OCI-LY1 (cell line): Measurements from ENCODE around the gene PLEKHG3.

ENCODE experiments used
- H2AFZ ChIP-seq: fragments of 200-600 bp; sonication (generic), shearing (Covaris generic); 2 replicates; pipeline ENCODE4 v1.6.0; 2014; ENCODE audit warnings: antibody characterized with exemption, mild to moderate bottlenecking, low read length
- H3F3A ChIP-seq: fragments of 200-600 bp; sonication (generic), shearing (Covaris generic); 2 replicates; pipeline ENCODE4 v1.6.0; 2014; ENCODE audit warnings: mild to moderate bottlenecking, antibody characterized with exemption, low read length, moderate library complexity; ENCODE audit not compliant: insufficient read depth
- H3K27ac ChIP-seq: fragments of 200-600 bp; sonication (generic); 2 replicates; pipeline ENCODE4 v1.5.1; 2014; ENCODE audit warnings: low read length, mixed run types, mild to moderate bottlenecking, low read depth; ENCODE audit not compliant: poor library complexity, severe bottlenecking
- H3K27me3 ChIP-seq: fragments of 200-600 bp; sonication (generic); 2 replicates; pipeline ENCODE4 v1.6.0; 2014; ENCODE audit warnings: antibody characterized with exemption, mild to moderate bottlenecking, low read length, moderate library complexity; ENCODE audit not compliant: insufficient read depth
- H3K36me3 ChIP-seq: fragments of 200-600 bp; sonication (generic); 2 replicates; pipeline ENCODE4 v1.6.1; 2014; ENCODE audit warnings: mild to moderate bottlenecking, antibody characterized with exemption, low read length, moderate library complexity, mixed read lengths; ENCODE audit not compliant: insufficient read depth
- H3K4me1 ChIP-seq: fragments of 200-600 bp; sonication (generic); 2 replicates; pipeline ENCODE4 v1.5.1; 2014; ENCODE audit warnings: mild to moderate bottlenecking, low read length, moderate library complexity; ENCODE audit not compliant: insufficient read depth, severe bottlenecking
- H3K4me2 ChIP-seq: fragments of 200-600 bp; sonication (generic), shearing (Covaris generic); 2 replicates; pipeline ENCODE4 v1.6.1; 2014; ENCODE audit warnings: low read length
- H3K4me3 ChIP-seq: fragments of 200-600 bp; sonication (generic); 2 replicates; pipeline ENCODE4 v1.5.1; 2014; ENCODE audit warnings: low read length, low read depth, mild to moderate bottlenecking, mixed read lengths; ENCODE audit not compliant: poor library complexity, severe bottlenecking
- H3K79me2 ChIP-seq: fragments of 200-600 bp; shearing (Covaris generic); 2 replicates; pipeline ENCODE4 v1.6.1; 2016; ENCODE audit warnings: mixed run types, low read length, mixed read lengths; ENCODE audit not compliant: insufficient read depth
- H3K9ac ChIP-seq: fragments of 200-600 bp; sonication (generic), shearing (Covaris generic); 2 replicates; pipeline ENCODE4 v1.6.1; 2014; ENCODE audit warnings: mild to moderate bottlenecking, low read length, mixed read lengths
- H3K9me2 ChIP-seq: fragments of 200-600 bp; sonication (generic), shearing (Covaris generic); 2 replicates; pipeline ENCODE4 v1.6.1; 2014; ENCODE audit warnings: low read depth, mild to moderate bottlenecking, low read length, mixed read lengths
- H3K9me3 ChIP-seq: fragments of 200-600 bp; shearing (Covaris generic); 2 replicates; pipeline ENCODE4 v1.6.1; 2014; ENCODE audit warnings: low read length, mixed read lengths
- H4K20me1 ChIP-seq: fragments of 200-600 bp; sonication (generic), shearing (Covaris generic); 2 replicates; pipeline ENCODE4 v1.6.0; 2016; ENCODE audit warnings: mild to moderate bottlenecking, low read length; ENCODE audit not compliant: insufficient read depth
- CTCF ChIP-seq: fragments of 200-600 bp; sonication (generic), shearing (Covaris generic); IDR thresholded peaks from 2 replicates; pipeline ENCODE4 v1.5.1; 2017; ENCODE audit warnings: mild to moderate bottlenecking, antibody characterized with exemption, low read length, moderate library complexity, mixed read lengths
- EZH2 ChIP-seq: fragments of 200-600 bp; sonication (generic), shearing (Covaris generic); IDR thresholded peaks from 2 replicates; pipeline ENCODE4 v1.8.0; 2017; ENCODE audit warnings: borderline replicate concordance, mixed run types, mild to moderate bottlenecking, antibody characterized with exemption, low read length, moderate library complexity, mixed read lengths

PLEKHG3 gene

GRCh38 chr14:64711039-64711438 lies 6.8 kb downstream of the PLEKHG3 start:
- no peaks in the 10 kb centered on the region for H3K4me1 ChIP-seq
- no peak overlapping the region for H2AFZ ChIP-seq
- no peak overlapping the region for H3K27ac ChIP-seq
- no peaks in the 10 kb centered on the region for H4K20me1 ChIP-seq
- H3K9me3 ChIP-seq, result peaks cover 10% of the 10 kb centered on the region; the same call in 1 of the 2 replicates
- no peaks in the 10 kb centered on the region for H3K79me2 ChIP-seq
- no peak overlapping the region for H3K4me2 ChIP-seq
- no peaks in the 10 kb centered on the region for H3K36me3 ChIP-seq
- no peak for TF ChIP-seq CTCF
- no peak for TF ChIP-seq EZH2
- no peaks in the 10 kb centered on the region; the same call in 1 of the 2 replicates for H3K27me3 ChIP-seq
- no peak overlapping the region for H3K9ac ChIP-seq
- no peaks in the 10 kb centered on the region for H3F3A ChIP-seq
- H3K4me3 ChIP-seq, result no peak overlapping the region
- no peaks in the 10 kb centered on the region for H3K9me2 ChIP-seq

GRCh38 chr14:64713677-64714076 lies 9.5 kb downstream of the PLEKHG3 start:
- peaks cover 10% of the 10 kb centered on the region; the same call in 1 of the 2 replicates for H3K9me3 ChIP-seq
- H3K4me3 ChIP-seq, result no peak overlapping the region
- no peak overlapping the region for H3K27ac ChIP-seq
- no peak overlapping the region for H3K4me2 ChIP-seq
- no peaks in the 10 kb centered on the region for H3K79me2 ChIP-seq
- no peak overlapping the region for H2AFZ ChIP-seq
- TF ChIP-seq EZH2, result no peak
- no peak for TF ChIP-seq CTCF
- H3K27me3 ChIP-seq, result no peaks in the 10 kb centered on the region; the same call in 1 of the 2 replicates
- H4K20me1 ChIP-seq, result no peaks in the 10 kb centered on the region
- no peaks in the 10 kb centered on the region for H3K4me1 ChIP-seq
- H3K36me3 ChIP-seq, result no peaks in the 10 kb centered on the region
- H3F3A ChIP-seq, result no peaks in the 10 kb centered on the region
- no peak overlapping the region for H3K9ac ChIP-seq
- H3K9me2 ChIP-seq, result no peaks in the 10 kb centered on the region

GRCh38 chr14:64714432-64715025 lies 10.3 kb downstream of the PLEKHG3 start:
- H3K4me2 ChIP-seq, result no peak overlapping the region

More at GRCh38 chr14:64714432-64715025, 10.3 kb downstream of the PLEKHG3 start:
- Histone ChIP-seq H3K9me3 (peaks cover 10% of the 10 kb centered on the region; the same call in 1 of the 2 replicates), H2AFZ (no peak overlapping the region), H3F3A (no peaks in the 10 kb centered on the region), H3K27me3 (no peaks in the 10 kb centered on the region; the same call in 1 of the 2 replicates), H3K79me2 (no peaks in the 10 kb centered on the region), H3K9ac (no peak overlapping the region), H3K4me3 (no peak overlapping the region), H4K20me1 (no peaks in the 10 kb centered on the region), H3K36me3 (no peaks in the 10 kb centered on the region), H3K4me1 (no peaks in the 10 kb centered on the region), H3K27ac (no peak overlapping the region), H3K9me2 (no peaks in the 10 kb centered on the region)
- TF ChIP-seq EZH2, result no peak
